ENCODE measurements around the gene PRKAB2.

The PRKAB2 gene

GRCh38 chr1:147177611-147178380 lies 5.5 kb upstream of the PRKAB2 start:
- no peak overlapping the region for H3K4me3 ChIP-seq (ENCODE audit: low read length)
- no peak overlapping the region for H3K4me2 ChIP-seq (ENCODE audit: low read length)

DNA sequence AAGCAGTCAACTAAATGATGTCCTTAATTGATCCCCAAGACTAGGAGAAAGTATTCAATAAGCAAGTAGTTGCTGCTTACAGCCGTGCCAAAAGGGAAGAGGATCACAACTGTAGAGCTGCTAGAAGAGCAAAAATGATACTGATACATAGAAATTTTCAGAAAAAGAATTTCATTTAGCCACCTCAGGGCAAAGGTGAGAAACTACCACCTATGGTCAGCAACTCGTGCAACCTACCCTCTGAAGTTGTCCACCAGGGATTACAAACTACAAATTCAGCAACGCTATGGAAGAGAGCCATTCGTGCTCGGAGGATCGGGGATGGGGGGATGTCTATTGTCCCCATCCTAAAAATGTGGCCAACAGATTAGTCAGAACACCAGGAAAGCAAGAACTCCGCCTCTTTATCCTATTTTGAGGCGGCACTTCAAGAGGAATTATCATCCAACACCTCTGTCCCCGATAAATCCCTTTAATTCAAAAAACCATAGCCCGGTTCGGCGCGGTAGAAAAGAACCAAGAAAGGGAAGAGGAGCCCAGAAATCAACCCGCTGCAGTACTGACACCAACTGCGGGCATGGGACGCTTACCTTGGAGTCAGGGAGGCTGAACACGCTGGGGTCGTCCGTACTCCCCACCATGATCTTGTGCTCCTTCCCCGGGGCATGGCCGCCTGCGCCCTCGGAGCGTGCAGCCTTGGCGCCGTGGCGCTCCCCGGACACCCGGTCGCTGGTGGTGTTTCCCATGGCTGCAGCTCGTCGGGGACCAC lies 687 bp downstream of the PRKAB2 start:
- Histone ChIP-seq H3K27ac (ENCODE audit: low read length) (peak overlapping the region; percentile 80), H3K4me1 (ENCODE audit: low read length) (peaks cover 12% of the 10 kb centered on the region), H4K20me1 (ENCODE audit: insufficient read depth, low read length) (no peaks in the 10 kb centered on the region), H2AFZ (ENCODE audit: low read depth, low read length) (peak overlapping the region; percentile 82), H3K9ac (ENCODE audit: low read length) (peak overlapping the region; percentile 88), H3K9me3 (ENCODE audit: insufficient read depth, low read length) (no peaks in the 10 kb centered on the region), H3K79me2 (ENCODE audit: low read length) (peaks cover 21% of the 10 kb centered on the region), H3K36me3 (replicated peaks; ENCODE audit: low read depth, low read length) (peaks cover under 1% of the 10 kb centered on the region), H3K4me2 (ENCODE audit: low read length) (peak overlapping the region; percentile 86), H3K4me3 (ENCODE audit: low read length) (peak overlapping the region; percentile 91), H3K27me3 (ENCODE audit: low read depth, low read length) (no peaks in the 10 kb centered on the region)
- TF ChIP-seq CTCF (IDR thresholded peaks at IDR 0.05; ENCODE audit: low read depth, low read length) (no peak), EZH2phosphoT487 (IDR thresholded peaks at IDR 0.05; ENCODE audit: low read depth) (no peak)

More at GRCh38 chr1:147177611-147178380, 5.5 kb upstream of the PRKAB2 start:
- Histone ChIP-seq H3K79me2 (ENCODE audit: low read length) (no peaks in the 10 kb centered on the region), H4K20me1 (ENCODE audit: insufficient read depth, low read length) (no peaks in the 10 kb centered on the region), H3K27me3 (ENCODE audit: low read depth, low read length) (no peaks in the 10 kb centered on the region), H3K36me3 (replicated peaks; ENCODE audit: low read depth, low read length) (no peaks in the 10 kb centered on the region), H2AFZ (ENCODE audit: low read depth, low read length) (no peak overlapping the region), H3K9me3 (ENCODE audit: insufficient read depth, low read length) (no peaks in the 10 kb centered on the region), H3K4me1 (ENCODE audit: low read length) (peaks cover 5% of the 10 kb centered on the region; the same call in 1 of the 2 replicates), H3K27ac (ENCODE audit: low read length) (no peak overlapping the region), H3K9ac (ENCODE audit: low read length) (no peak overlapping the region)
- TF ChIP-seq EZH2phosphoT487 (IDR thresholded peaks at IDR 0.05; ENCODE audit: low read depth) (no peak), CTCF (IDR thresholded peaks at IDR 0.05; ENCODE audit: low read depth, low read length) (no peak)

DNA sequence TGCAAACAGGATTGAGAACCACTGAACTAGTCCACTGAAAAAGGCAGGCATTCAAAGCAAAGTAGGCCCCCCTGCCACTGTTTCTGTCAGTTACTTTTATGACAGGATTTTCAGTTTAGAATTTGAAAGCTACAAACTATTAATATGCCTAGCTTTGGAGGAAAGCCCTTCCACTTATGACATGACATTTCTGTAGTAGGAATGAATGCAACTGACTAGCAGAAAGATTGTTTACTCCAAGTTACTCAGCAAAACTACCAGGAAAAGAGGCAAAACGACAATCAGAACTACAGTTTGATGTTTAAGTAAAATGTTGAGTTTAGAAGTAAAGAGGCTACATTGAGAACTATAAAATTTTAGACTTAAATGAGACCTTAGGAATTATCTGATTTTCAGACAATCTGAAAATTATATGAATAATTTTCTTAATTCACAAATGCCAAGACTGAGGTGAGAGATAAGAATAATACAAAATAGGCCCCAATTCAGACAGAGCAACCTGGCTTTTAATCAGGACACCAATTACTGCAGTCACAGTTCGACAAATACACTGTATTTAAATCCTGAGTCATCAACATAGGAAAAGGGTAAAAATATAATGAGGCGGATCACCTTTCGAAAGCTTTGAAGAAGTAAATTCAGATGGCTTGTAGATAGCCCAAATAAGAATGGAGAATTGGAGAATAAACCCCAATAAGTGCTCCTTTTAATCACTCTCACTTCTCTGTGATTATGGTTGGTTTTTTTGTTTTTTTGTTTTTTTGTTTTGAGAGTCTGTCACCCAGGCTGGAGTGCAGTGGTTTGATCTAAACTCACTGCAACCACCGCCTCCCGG lies 2.2 kb downstream of the PRKAB2 start:
- Histone ChIP-seq H2AFZ (ENCODE audit: low read depth, low read length) (no peak overlapping the region), H4K20me1 (ENCODE audit: insufficient read depth, low read length) (no peaks in the 10 kb centered on the region), H3K4me3 (ENCODE audit: low read length) (no peak overlapping the region), H3K36me3 (replicated peaks; ENCODE audit: low read depth, low read length) (peaks cover 3% of the 10 kb centered on the region), H3K27ac (ENCODE audit: low read length) (no peak overlapping the region), H3K4me2 (ENCODE audit: low read length) (no peak overlapping the region), H3K9ac (ENCODE audit: low read length) (no peak overlapping the region), H3K27me3 (ENCODE audit: low read depth, low read length) (no peaks in the 10 kb centered on the region), H3K4me1 (ENCODE audit: low read length) (peaks cover 12% of the 10 kb centered on the region), H3K9me3 (ENCODE audit: insufficient read depth, low read length) (no peaks in the 10 kb centered on the region), H3K79me2 (ENCODE audit: low read length) (peaks cover 21% of the 10 kb centered on the region)
- TF ChIP-seq CTCF (IDR thresholded peaks at IDR 0.05; ENCODE audit: low read depth, low read length) (no peak), EZH2phosphoT487 (IDR thresholded peaks at IDR 0.05; ENCODE audit: low read depth) (no peak)

Data from OCI-LY3 (cell line).